Measurements from ENCODE around the gene DNAJC3. TPM values are rescaled to one million over a fixed set of nuclear protein-coding genes. Genes with fewer than 3 reads are reported as not detected.

DNAJC3 gene
- total and polyA plus RNA-seq, 9 of the 15 experiments (the other 6 are each of a cell fraction or from before 2014, with no cell fraction given): 7.8 to 21.8 (median 10.4) TPM

GRCh38 chr13:95822303-95822702, 145.4 kb downstream of the DNAJC3 start:
- ChIA-PET CTCF (ENCODE audit: low intra/inter-chr PET ratio) (no interaction called here), POLR2A (no interaction called here)
- WGBS (ENCODE audit: insufficient coverage, low coverage, missing lambda C conversion rate): 78% methylated on average over 5 of the region's 5 CpGs
- ATAC-seq: no peak
- no peaks in the 10 kb centered on the region for H3K4me1 ChIP-seq (replicated peaks in 1 of 2; ENCODE audit: control insufficient read depth in 2 of 2, insufficient read depth in 2 of 2, low read length in 2 of 2)
- peaks cover 9% of the 10 kb centered on the region; the same call in 2 of the 3 replicates for H3K36me3 ChIP-seq (ENCODE audit: control insufficient read depth, insufficient read depth, low read length)
- H3K79me2 ChIP-seq (ENCODE audit: control insufficient read depth, insufficient read depth, low read length): no peaks in the 10 kb centered on the region
- no peak overlapping the region for H3K27ac ChIP-seq (ENCODE audit: extremely low read depth, low read depth, low read length)
- no peak overlapping the region for H3K4me3 ChIP-seq
- peaks cover 2% of the 10 kb centered on the region; the same call in 1 of the 2 replicates for H3K9me3 ChIP-seq (replicated peaks; ENCODE audit: control insufficient read depth, insufficient read depth, low read depth, low read length)
- H4K20me1 ChIP-seq (replicated peaks; ENCODE audit: control insufficient read depth, insufficient read depth, low read length): no peaks in the 10 kb centered on the region
- no peak overlapping the region for H2AFZ ChIP-seq (ENCODE audit: low read depth, low read length)
- BruUV-seq (replicated peaks): no TSS peak
- no peaks in the 10 kb centered on the region for H3K27me3 ChIP-seq (ENCODE audit: control insufficient read depth in 2 of 2, insufficient read depth in 2 of 2, low read length in 2 of 2)
- no peaks in the 10 kb centered on the region for H3K9me1 ChIP-seq (ENCODE audit: control insufficient read depth, insufficient read depth, low read length)
- in situ Hi-C loops (cut with MboI) (no loop called here), intact Hi-C loops (cut with micrococcal nuclease) (no loop called here)
- no peak for FAIRE-seq
- H3K4me2 ChIP-seq (ENCODE audit: insufficient read depth, low read length): no peak overlapping the region
- H3K9ac ChIP-seq (ENCODE audit: insufficient read depth in 1 of 2, low read depth in 2 of 2, low read length in 2 of 2): no peak overlapping the region
- DNase-seq (ENCODE audit: extremely low read depth in 1 of 4, low spot score in 3 of 4): no peak
- TF ChIP-seq SPI1 (IDR thresholded peaks at IDR 0.05; ENCODE audit: borderline replicate concordance, low read depth, low read length): peak; percentile 59; the same call in 1 of the 2 replicates
- TF ChIP-seq GTF3C2 (IDR thresholded peaks at IDR 0.05; ENCODE audit: borderline replicate concordance, extremely low read depth, insufficient read length): no peak
- TF ChIP-seq TOE1 (IDR thresholded peaks at IDR 0.05; ENCODE audit: borderline replicate concordance): no peak
- TF ChIP-seq TOE1 (CRISPR knock-in tag; IDR thresholded peaks at IDR 0.05; ENCODE audit: borderline replicate concordance, low read depth): no peak
- TF ChIP-seq L3MBTL2 (IDR thresholded peaks at IDR 0.05): no peak
- no peak for TF ChIP-seq TFE3 (CRISPR knock-in tag; IDR thresholded peaks at IDR 0.05)
- no peak for TF ChIP-seq FOXJ2 (tag; IDR thresholded peaks at IDR 0.05)
- TF ChIP-seq ZNF740 (CRISPR knock-in tag; IDR thresholded peaks at IDR 0.05): no peak
- no peak for TF ChIP-seq ZNF740 (tag; IDR thresholded peaks at IDR 0.05)
- no peak for TF ChIP-seq CREM (IDR thresholded peaks at IDR 0.05; ENCODE audit: low read depth)

Data from K562 (cell line).